K562 (cell line): ENCODE measurements around the gene CNIH1. TPM values are rescaled to one million over a fixed set of nuclear protein-coding genes. Genes with fewer than 3 reads are reported as not detected.

Experiments used
- ATAC-seq: fragments of 200-7000 bp; cut with Tn5 transposase; 3 replicates; pipeline ENCODE4 v1.9.1; 2020; ENCODE audit warnings: moderate library complexity
- BruUV-seq: library from RNA; stranded (reverse); fragments of 400-500 nt; replicated peaks from 2 replicates; lab custom pipeline; 2021; lab: Mats Ljungman, UMichigan
- CTCF ChIA-PET: fragments of 300-600 bp; formaldehyde crosslinking; extraction: SDS; loops from one replicate; lab custom pipeline; 2021; ENCODE audit warnings: low intra/inter-chr PET ratio; lab: Yijun Ruan, JAX
- POLR2A ChIA-PET: fragments of 300-600, 350-650 bp; sonication (Branson Sonifier 250); formaldehyde crosslinking; extraction: SDS; loops from one replicate; lab custom pipeline; 2021; ENCODE audit warnings: antibody characterized with exemption, inconsistent platforms; lab: Yijun Ruan, JAX
- DNase-seq, 4 experiments: peaks; one replicate each; pipeline versions ENCODE4 v3.0.0 to v3.0.0-alpha.2; 2011 to 2018; ENCODE audit warnings: low spot score in 3 of 4, mixed read lengths in 3 of 4; ENCODE audit errors: extremely low read depth in 1 of 4
- FAIRE-seq: peaks from 2 replicates; lab custom pipeline; 2011; peaks lifted over from hg19 to GRCh38; lab: Jason Lieb, UNC
- H2AFZ ChIP-seq: 2 replicates; pipeline ENCODE4 v1.6.0; 2011; ENCODE audit warnings: low read depth, low read length, control low read depth, inconsistent platforms
- H3K27ac ChIP-seq: fragments of 200-600 bp; 3 replicates; pipeline ENCODE4 v1.8.0; 2011; ENCODE audit warnings: low read depth, mild to moderate bottlenecking, control low read depth, inconsistent platforms, low read length, moderate library complexity, mixed read lengths; ENCODE audit errors: extremely low read depth
- H3K27me3 ChIP-seq, 2 experiments: fragments of 300-600 bp in 1 of 2; 2 replicates in 1 of 2; 3 replicates in 1 of 2; pipeline versions ENCODE4 v1.6.0 to v1.8.0; 2011; ENCODE audit warnings: inconsistent platforms in 2 of 2, low read length in 2 of 2, mild to moderate bottlenecking in 1 of 2, mixed read lengths in 1 of 2, moderate library complexity in 1 of 2; ENCODE audit not compliant: control insufficient read depth in 2 of 2, insufficient read depth in 2 of 2
- H3K36me3 ChIP-seq: fragments of 300-600 bp; 3 replicates; pipeline ENCODE4 v1.8.0; 2011; ENCODE audit warnings: mild to moderate bottlenecking, low read length, inconsistent platforms; ENCODE audit not compliant: control insufficient read depth, insufficient read depth
- H3K4me1 ChIP-seq, 2 experiments: fragments of 200-600 bp in 1 of 2; replicated peaks in 1 of 2; 2 replicates in 1 of 2; 3 replicates in 1 of 2; pipeline versions ENCODE4 v1.5.1 to v1.8.0; 2011; ENCODE audit warnings: inconsistent platforms in 2 of 2, low read length in 2 of 2, mild to moderate bottlenecking in 1 of 2, mixed read lengths in 1 of 2, moderate library complexity in 1 of 2; ENCODE audit not compliant: control insufficient read depth in 2 of 2, insufficient read depth in 2 of 2
- H3K4me2 ChIP-seq: 2 replicates; pipeline ENCODE4 v1.6.1; 2011; ENCODE audit warnings: low read length, control low read depth, inconsistent platforms, mixed read lengths; ENCODE audit not compliant: insufficient read depth
- H3K4me3 ChIP-seq: fragments of 200-600 bp; sonication (generic), shearing (Covaris generic); 2 replicates; pipeline ENCODE4 v1.5.1; 2016; ENCODE audit warnings: control low read depth, inconsistent platforms
- H3K79me2 ChIP-seq: fragments of 200-600 bp; 3 replicates; pipeline ENCODE4 v1.8.0; 2011; ENCODE audit warnings: low read length, inconsistent platforms; ENCODE audit not compliant: control insufficient read depth, insufficient read depth
- H3K9ac ChIP-seq, 2 experiments: 2 replicates each; pipeline versions ENCODE4 v1.6.0 to v1.6.1; 2011; ENCODE audit warnings: low read depth in 2 of 2, low read length in 2 of 2, control low read depth in 1 of 2, inconsistent platforms in 1 of 2, mild to moderate bottlenecking in 1 of 2, mixed read lengths in 1 of 2; ENCODE audit not compliant: insufficient read depth in 1 of 2
- H3K9me1 ChIP-seq: one replicate; pipeline ENCODE4 v1.6.0; 2011; ENCODE audit warnings: inconsistent platforms, mild to moderate bottlenecking, low read length, moderate library complexity; ENCODE audit not compliant: control insufficient read depth, insufficient read depth
- H3K9me3 ChIP-seq: replicated peaks from 2 replicates; pipeline ENCODE4 v1.5.1; 2011; ENCODE audit warnings: low read depth, low read length, inconsistent platforms; ENCODE audit not compliant: control insufficient read depth, insufficient read depth
- H4K20me1 ChIP-seq: replicated peaks from 2 replicates; pipeline ENCODE4 v1.6.1; 2011; ENCODE audit warnings: low read length, inconsistent platforms, mixed read lengths; ENCODE audit not compliant: control insufficient read depth, insufficient read depth
- C11orf30 ChIP-seq: fragments of 450-650 bp; IDR thresholded peaks from 2 replicates; pipeline ENCODE4 v1.6.1; 2016; ENCODE audit warnings: low read depth, mild to moderate bottlenecking
- CBX2 ChIP-seq: fragments of 200-600 bp; sonication (generic); IDR thresholded peaks from one replicate; pipeline ENCODE4 v1.6.1; 2012; ENCODE audit warnings: mild to moderate bottlenecking, low read length, inconsistent platforms; ENCODE audit not compliant: insufficient read depth, poor library complexity, severe bottlenecking
- CREB1 ChIP-seq, 2 experiments: sonication (generic) in 1 of 2; formaldehyde crosslinking in 1 of 2; IDR thresholded peaks; 2 replicates each; pipeline versions ENCODE4 v1.6.1 to v1.8.0; 2012 to 2022; ENCODE audit warnings: inconsistent platforms in 1 of 2, mild to moderate bottlenecking in 1 of 2, missing genetic modification reagents in 1 of 2, moderate library complexity in 1 of 2
- EP400 ChIP-seq: fragments of 450-650 bp; IDR thresholded peaks from 2 replicates; pipeline ENCODE4 v1.6.1; 2017; ENCODE audit warnings: antibody characterized with exemption, mild to moderate bottlenecking, moderate library complexity
- MAFG ChIP-seq: fragments of 450-650 bp; conservative IDR thresholded peaks from 2 replicates; pipeline ENCODE4 v1.6.1; 2016; ENCODE audit warnings: missing genetic modification characterization, missing compliant biosample characterization
- PCBP2 ChIP-seq: fragments of 200-400 bp; formaldehyde crosslinking; IDR thresholded peaks from 2 replicates; pipeline ENCODE4 v1.6.1; 2018; ENCODE audit warnings: low read length, low read depth, mild to moderate bottlenecking, moderate library complexity; ENCODE audit not compliant: poor library complexity, severe bottlenecking
- RFX1 ChIP-seq: fragments of 450-650 bp; IDR thresholded peaks from 2 replicates; pipeline ENCODE4 v1.6.1; 2016; ENCODE audit warnings: mild to moderate bottlenecking, moderate library complexity
- SLC30A9 ChIP-seq: fragments of 250-450 bp; sonication (Bioruptor Pico); IDR thresholded peaks from 2 replicates; pipeline ENCODE4 v1.8.0; 2022; ENCODE audit warnings: mild to moderate bottlenecking, moderate library complexity
- SMARCA4 ChIP-seq: fragments of 450-650 bp; IDR thresholded peaks from 2 replicates; pipeline ENCODE4 v1.6.1; 2016
- ZNF316 ChIP-seq: fragments of 450-650 bp; IDR thresholded peaks from 2 replicates; pipeline ENCODE4 v1.6.1; 2016
- WGBS: fragments of 100-300 bp; shearing (Covaris generic); methylation state at CpG from one replicate; pipeline ENCODE4 v1.1.6; 2016; ENCODE audit warnings: low coverage, mixed read lengths; ENCODE audit not compliant: insufficient coverage; ENCODE audit errors: missing lambda C conversion rate; 5-methylcytosine and 5-hydroxymethylcytosine counted together
- in situ Hi-C: fragments of 300-500 bp; cut with MboI; formaldehyde crosslinking; loops from 4 replicates; pipeline ENCODE4 v1.15.0; 2018; ENCODE audit warnings: inconsistent platforms, mixed read lengths
- intact Hi-C: fragments of 100-400 bp; cut with micrococcal nuclease; formaldehyde crosslinking; loops from 2 replicates; pipeline ENCODE4 v1.14.2; 2022
- polyA plus RNA-seq, 8 experiments: library from polyadenylated mRNA; depleted of rRNA in 4 of 8; stranded (reverse) in 5 of 8; unstranded in 3 of 8; fragments of >200 nt; fragmentation: Nextera tagmentation in 2 of 8; fragmentation: Illumina TruSeq in 1 of 8; extraction: Ambion mirVana in 2 of 8; extraction: Trizol in 1 of 8; gene quantifications; 2 replicates each; pipeline versions ENCODE4 v1.2.1 to v1.2.3, GENCODE V29; 2011 to 2014; ENCODE audit warnings: inconsistent platforms in 1 of 8, missing spikeins in 1 of 8
- total RNA-seq, 7 experiments: library from RNA; depleted of rRNA in 6 of 7; stranded (reverse); fragments of >200 nt in 6 of 7; fragmentation: Illumina TruSeq in 2 of 7; extraction: Trizol in 2 of 7; gene quantifications; 2 replicates each; pipeline versions ENCODE4 v1.2.1 to v1.2.3, GENCODE V29; 2011 to 2021; ENCODE audit warnings: low replicate concordance in 1 of 7
- TF ChIP-seq, protein P1 (sequence below): IDR thresholded peaks from 3 replicates; pipeline ENCODE4 v1.6.1; 2011; ENCODE audit warnings: borderline replicate concordance, mild to moderate bottlenecking, moderate library complexity; ENCODE audit not compliant: insufficient read length; ENCODE audit errors: extremely low read depth
- TF ChIP-seq, protein P2 (sequence below): fragments of 250-450 bp; sonication (Bioruptor Pico); IDR thresholded peaks from 2 replicates; pipeline ENCODE4 v1.8.0; 2022; ENCODE audit warnings: inconsistent platforms
- TF ChIP-seq, protein P3 (sequence below): IDR thresholded peaks from 2 replicates; pipeline ENCODE4 v1.6.1; 2011; ENCODE audit warnings: borderline replicate concordance, low read depth, mild to moderate bottlenecking, moderate library complexity, low read length; ENCODE audit not compliant: insufficient read depth, poor library complexity, severe bottlenecking

Gene CNIH1
- total and polyA plus RNA-seq, 9 of the 15 experiments (the other 6 are each of a cell fraction or from before 2014, with no cell fraction given) = 13.9 to 283 (median 77.3) TPM

DNA sequence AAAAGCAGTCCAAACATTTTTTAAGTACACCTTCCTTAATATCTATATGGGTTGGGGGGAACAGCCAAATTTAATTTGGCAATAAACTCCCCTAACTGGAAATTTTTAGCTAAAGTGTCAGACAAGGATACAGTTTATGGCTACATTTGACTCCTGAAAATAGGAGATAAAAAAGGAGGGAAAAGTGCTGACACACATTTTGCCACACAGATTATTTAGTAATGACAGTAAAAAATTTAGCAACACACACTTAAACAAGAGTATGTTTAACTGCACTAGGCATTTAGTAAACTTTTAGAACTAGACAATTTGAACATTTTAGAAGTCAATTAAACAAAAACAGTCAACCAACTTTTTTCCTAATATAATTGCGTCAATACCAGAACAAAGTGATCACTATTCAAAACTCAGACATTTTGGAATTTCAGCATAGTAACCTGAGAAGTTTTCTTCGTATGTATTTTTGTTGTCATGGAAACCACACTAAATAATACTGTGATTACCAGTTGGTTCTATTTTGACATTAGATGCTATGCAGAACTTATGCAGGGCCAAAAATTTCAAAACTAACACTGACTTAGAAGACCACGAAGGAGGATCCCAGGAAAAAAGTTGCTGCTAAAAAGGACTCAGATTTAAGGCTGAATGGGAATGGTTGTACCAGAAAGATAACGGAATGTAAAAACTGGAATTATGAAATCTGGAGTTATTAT lies 34.2 kb upstream of the CNIH1 start:
- DNase-seq (no peak), ATAC-seq (no peak), FAIRE-seq (no peak)
- intact Hi-C loops = no loop called here
- Histone ChIP-seq H3K9me1 (no peaks in the 10 kb centered on the region), H3K4me1 (no peaks in the 10 kb centered on the region), H3K4me3 (no peak overlapping the region), H3K27ac (no peak overlapping the region), H3K36me3 (peaks cover 29% of the 10 kb centered on the region; the same call in 1 of the 3 replicates), H3K79me2 (no peaks in the 10 kb centered on the region), H2AFZ (no peak overlapping the region), H3K4me2 (no peak overlapping the region), H3K9me3 (no peaks in the 10 kb centered on the region), H4K20me1 (no peaks in the 10 kb centered on the region), H3K27me3 (no peaks in the 10 kb centered on the region), H3K9ac (no peak overlapping the region)
- TF ChIP-seq SMARCA4 (no peak), PCBP2 (no peak), RFX1 (peak; percentile 80), ZNF316 (peak; percentile 65), CBX2 (no peak), EP400 (no peak), SLC30A9 (CRISPR knock-in tag) (no peak), CREB1 (IDR thresholded peaks at IDR 0.05) (no peak), CREB1 (CRISPR knock-in tag; IDR thresholded peaks at IDR 0.05) (no peak), C11orf30 (peak; percentile 41), MAFG (tag) (peak; percentile 43; the same call in 1 of the 2 replicates)
- TF ChIP-seq, protein P1, sequence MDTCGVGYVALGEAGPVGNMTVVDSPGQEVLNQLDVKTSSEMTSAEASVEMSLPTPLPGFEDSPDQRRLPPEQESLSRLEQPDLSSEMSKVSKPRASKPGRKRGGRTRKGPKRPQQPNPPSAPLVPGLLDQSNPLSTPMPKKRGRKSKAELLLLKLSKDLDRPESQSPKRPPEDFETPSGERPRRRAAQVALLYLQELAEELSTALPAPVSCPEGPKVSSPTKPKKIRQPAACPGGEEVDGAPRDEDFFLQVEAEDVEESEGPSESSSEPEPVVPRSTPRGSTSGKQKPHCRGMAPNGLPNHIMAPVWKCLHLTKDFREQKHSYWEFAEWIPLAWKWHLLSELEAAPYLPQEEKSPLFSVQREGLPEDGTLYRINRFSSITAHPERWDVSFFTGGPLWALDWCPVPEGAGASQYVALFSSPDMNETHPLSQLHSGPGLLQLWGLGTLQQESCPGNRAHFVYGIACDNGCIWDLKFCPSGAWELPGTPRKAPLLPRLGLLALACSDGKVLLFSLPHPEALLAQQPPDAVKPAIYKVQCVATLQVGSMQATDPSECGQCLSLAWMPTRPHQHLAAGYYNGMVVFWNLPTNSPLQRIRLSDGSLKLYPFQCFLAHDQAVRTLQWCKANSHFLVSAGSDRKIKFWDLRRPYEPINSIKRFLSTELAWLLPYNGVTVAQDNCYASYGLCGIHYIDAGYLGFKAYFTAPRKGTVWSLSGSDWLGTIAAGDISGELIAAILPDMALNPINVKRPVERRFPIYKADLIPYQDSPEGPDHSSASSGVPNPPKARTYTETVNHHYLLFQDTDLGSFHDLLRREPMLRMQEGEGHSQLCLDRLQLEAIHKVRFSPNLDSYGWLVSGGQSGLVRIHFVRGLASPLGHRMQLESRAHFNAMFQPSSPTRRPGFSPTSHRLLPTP = no peak
- TF ChIP-seq, protein P2, sequence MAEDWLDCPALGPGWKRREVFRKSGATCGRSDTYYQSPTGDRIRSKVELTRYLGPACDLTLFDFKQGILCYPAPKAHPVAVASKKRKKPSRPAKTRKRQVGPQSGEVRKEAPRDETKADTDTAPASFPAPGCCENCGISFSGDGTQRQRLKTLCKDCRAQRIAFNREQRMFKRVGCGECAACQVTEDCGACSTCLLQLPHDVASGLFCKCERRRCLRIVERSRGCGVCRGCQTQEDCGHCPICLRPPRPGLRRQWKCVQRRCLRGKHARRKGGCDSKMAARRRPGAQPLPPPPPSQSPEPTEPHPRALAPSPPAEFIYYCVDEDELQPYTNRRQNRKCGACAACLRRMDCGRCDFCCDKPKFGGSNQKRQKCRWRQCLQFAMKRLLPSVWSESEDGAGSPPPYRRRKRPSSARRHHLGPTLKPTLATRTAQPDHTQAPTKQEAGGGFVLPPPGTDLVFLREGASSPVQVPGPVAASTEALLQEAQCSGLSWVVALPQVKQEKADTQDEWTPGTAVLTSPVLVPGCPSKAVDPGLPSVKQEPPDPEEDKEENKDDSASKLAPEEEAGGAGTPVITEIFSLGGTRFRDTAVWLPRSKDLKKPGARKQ (CRISPR knock-in tag) = no peak
- TF ChIP-seq, protein P3, sequence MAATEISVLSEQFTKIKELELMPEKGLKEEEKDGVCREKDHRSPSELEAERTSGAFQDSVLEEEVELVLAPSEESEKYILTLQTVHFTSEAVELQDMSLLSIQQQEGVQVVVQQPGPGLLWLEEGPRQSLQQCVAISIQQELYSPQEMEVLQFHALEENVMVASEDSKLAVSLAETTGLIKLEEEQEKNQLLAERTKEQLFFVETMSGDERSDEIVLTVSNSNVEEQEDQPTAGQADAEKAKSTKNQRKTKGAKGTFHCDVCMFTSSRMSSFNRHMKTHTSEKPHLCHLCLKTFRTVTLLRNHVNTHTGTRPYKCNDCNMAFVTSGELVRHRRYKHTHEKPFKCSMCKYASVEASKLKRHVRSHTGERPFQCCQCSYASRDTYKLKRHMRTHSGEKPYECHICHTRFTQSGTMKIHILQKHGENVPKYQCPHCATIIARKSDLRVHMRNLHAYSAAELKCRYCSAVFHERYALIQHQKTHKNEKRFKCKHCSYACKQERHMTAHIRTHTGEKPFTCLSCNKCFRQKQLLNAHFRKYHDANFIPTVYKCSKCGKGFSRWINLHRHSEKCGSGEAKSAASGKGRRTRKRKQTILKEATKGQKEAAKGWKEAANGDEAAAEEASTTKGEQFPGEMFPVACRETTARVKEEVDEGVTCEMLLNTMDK = no peak
- ChIA-PET CTCF (no interaction called here), POLR2A (interaction anchor here (1.3 kb wide), 1 partner anchor 10 kb away, joined by 5 read pairs; no protein-coding TSS in a partner anchor)
- no TSS peak for BruUV-seq
- 73% methylated on average over 4 of the region's 4 CpGs for WGBS
- in situ Hi-C loops = no loop called here
